Measurements from ENCODE around the gene PELI2.

PELI2 gene

DNA sequence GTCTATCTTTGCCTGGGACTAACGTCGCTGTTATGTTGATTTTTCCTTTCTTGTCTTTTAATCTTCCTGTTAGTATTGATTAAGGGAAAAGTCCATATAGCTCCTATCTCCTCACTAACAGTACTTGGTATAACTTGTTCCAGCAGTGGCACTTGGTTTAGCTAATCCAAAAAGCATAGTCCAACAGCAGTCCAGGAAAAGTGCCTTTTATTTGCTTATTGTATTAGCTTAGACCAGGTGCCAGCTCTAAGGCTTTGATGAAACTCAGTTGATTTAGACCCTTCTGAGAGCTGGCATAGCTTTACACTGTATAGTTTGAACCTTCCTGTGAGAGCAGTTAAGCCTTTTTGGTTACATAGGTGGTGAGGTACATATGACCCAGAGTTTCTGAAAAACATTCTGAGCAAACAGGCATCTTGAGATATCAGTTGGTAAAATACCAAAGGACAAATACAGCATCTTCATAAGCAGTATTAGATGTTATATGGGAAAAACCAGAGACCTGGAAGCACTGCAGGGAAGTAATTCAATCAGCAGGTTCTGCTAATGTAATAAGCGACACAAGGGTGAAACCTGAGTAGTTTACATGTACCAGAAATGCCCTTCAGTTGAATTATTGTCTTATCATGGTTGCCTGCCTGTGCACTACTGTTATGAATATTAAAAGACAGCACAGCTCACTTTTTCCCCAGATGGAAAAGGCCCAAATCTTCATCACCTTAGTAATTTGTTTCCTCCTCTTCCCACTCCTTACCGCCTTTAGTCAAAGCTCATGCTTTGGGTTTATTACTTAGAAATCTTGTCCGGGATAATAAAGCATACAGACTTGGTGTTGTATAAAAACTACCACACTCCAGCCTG is 13.0 kb downstream of the PELI2 start (continued):
- TF ChIP-seq ZNF747 (tag by site-specific recombination; IDR thresholded peaks at IDR 0.05) (no peak), SETDB1 (IDR thresholded peaks at IDR 0.05; ENCODE audit: insufficient read length, low read length) (no peak), SCRT2 (tag by site-specific recombination; IDR thresholded peaks at IDR 0.05) (no peak), ZNF211 (tag by site-specific recombination; IDR thresholded peaks at IDR 0.05; ENCODE audit: low read depth) (no peak)

DNA sequence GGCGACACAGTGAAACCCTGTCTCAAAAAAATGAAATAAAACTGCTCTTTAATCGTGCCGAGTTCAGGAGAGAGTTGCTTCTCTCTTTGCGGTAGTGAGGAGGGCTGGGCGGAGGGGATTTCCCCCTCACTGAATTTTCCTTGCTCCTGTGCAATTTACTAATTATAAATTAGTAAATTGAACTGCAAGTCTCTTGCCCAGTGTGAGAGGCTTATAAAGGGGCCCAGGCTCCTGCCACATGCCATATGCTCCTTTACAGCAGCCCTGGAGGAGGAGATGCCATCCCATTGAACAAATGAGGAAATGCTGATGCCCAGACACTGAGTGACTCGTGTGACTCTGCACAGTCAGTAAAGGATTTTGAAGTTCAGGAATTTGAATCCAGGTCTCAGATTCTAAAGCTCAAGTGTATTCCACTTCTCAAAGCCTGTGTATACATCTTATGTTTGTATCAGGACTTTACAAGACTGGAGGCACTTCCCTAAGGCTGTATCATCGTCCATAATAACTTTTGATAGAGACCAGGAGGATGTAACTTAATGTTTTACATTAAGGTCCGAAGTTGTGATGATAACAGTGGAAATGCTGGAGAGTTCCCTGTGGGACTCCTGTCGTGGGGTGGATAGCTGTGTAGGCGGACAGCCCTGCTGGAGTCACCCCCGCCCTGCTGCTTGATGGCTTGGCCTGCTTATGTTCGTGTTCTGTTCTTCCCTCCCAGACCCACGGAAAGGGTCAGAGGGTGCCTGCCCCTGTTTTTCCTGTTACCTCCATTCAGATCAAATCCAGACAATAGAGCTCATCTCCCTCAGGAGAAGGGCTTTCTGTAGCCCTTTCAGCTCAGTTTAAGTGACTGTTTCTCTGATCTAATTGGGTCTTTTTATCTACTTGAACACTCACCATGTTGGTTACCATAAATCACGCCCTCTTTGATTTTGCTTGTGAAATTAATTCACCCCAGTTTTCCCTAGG is 13.9 kb downstream of the PELI2 start:
- CTCF ChIA-PET: interaction anchor here (0.7 kb wide), 1 partner anchor 598 kb away, joined by 3 read pairs; no protein-coding TSS in a partner anchor
- no peaks in the 10 kb centered on the region for H3K36me3 ChIP-seq (ENCODE audit: control insufficient read depth in 2 of 2, insufficient read depth in 1 of 2, low read length in 2 of 2)
- H3K27ac ChIP-seq (ENCODE audit: extremely low read depth, low read depth, low read length): no peak overlapping the region; the same call in 1 of the 2 replicates
- H3K9me3 ChIP-seq (ENCODE audit: control insufficient read depth, insufficient read depth, low read depth, low read length): no peaks in the 10 kb centered on the region
- no peak overlapping the region for H3K4me3 ChIP-seq (ENCODE audit: low read depth, low read length)
- TF ChIP-seq ZFHX2 (tag by site-specific recombination; conservative IDR thresholded peaks at IDR 0.05) (peak; percentile 76), FEZF1 (tag by site-specific recombination; IDR thresholded peaks at IDR 0.05) (no peak), ZIC2 (tag by site-specific recombination; IDR thresholded peaks at IDR 0.05) (peak; percentile 73), ZNF114 (tag by site-specific recombination; IDR thresholded peaks at IDR 0.05) (no peak), EGR2 (tag by site-specific recombination; IDR thresholded peaks at IDR 0.05; ENCODE audit: low read depth) (peak; percentile 56; the same call in 1 of the 2 replicates), PRDM10 (tag by site-specific recombination; IDR thresholded peaks at IDR 0.05) (peak; percentile 74), ZNF600 (tag by site-specific recombination; IDR thresholded peaks at IDR 0.05) (peak; percentile 35; the same call in 1 of the 2 replicates), ZNF623 (tag by site-specific recombination; IDR thresholded peaks at IDR 0.05) (no peak), ZNF513 (tag by site-specific recombination; IDR thresholded peaks at IDR 0.05) (0 out of 2 replicates have a peak, but pooled peaks have one; percentile 1), ZNF580 (tag by site-specific recombination; IDR thresholded peaks at IDR 0.05) (no peak), PRDM6 (tag by site-specific recombination; IDR thresholded peaks at IDR 0.05) (no peak), ZNF701 (tag by site-specific recombination; IDR thresholded peaks at IDR 0.05) (no peak), BCL11A (tag by site-specific recombination; IDR thresholded peaks at IDR 0.05; ENCODE audit: low read depth) (no peak)
- TF ChIP-seq, protein P1, sequence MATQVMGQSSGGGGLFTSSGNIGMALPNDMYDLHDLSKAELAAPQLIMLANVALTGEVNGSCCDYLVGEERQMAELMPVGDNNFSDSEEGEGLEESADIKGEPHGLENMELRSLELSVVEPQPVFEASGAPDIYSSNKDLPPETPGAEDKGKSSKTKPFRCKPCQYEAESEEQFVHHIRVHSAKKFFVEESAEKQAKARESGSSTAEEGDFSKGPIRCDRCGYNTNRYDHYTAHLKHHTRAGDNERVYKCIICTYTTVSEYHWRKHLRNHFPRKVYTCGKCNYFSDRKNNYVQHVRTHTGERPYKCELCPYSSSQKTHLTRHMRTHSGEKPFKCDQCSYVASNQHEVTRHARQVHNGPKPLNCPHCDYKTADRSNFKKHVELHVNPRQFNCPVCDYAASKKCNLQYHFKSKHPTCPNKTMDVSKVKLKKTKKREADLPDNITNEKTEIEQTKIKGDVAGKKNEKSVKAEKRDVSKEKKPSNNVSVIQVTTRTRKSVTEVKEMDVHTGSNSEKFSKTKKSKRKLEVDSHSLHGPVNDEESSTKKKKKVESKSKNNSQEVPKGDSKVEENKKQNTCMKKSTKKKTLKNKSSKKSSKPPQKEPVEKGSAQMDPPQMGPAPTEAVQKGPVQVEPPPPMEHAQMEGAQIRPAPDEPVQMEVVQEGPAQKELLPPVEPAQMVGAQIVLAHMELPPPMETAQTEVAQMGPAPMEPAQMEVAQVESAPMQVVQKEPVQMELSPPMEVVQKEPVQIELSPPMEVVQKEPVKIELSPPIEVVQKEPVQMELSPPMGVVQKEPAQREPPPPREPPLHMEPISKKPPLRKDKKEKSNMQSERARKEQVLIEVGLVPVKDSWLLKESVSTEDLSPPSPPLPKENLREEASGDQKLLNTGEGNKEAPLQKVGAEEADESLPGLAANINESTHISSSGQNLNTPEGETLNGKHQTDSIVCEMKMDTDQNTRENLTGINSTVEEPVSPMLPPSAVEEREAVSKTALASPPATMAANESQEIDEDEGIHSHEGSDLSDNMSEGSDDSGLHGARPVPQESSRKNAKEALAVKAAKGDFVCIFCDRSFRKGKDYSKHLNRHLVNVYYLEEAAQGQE (tag by site-specific recombination; IDR thresholded peaks at IDR 0.05): peak; percentile 81
- TF ChIP-seq, protein P2, sequence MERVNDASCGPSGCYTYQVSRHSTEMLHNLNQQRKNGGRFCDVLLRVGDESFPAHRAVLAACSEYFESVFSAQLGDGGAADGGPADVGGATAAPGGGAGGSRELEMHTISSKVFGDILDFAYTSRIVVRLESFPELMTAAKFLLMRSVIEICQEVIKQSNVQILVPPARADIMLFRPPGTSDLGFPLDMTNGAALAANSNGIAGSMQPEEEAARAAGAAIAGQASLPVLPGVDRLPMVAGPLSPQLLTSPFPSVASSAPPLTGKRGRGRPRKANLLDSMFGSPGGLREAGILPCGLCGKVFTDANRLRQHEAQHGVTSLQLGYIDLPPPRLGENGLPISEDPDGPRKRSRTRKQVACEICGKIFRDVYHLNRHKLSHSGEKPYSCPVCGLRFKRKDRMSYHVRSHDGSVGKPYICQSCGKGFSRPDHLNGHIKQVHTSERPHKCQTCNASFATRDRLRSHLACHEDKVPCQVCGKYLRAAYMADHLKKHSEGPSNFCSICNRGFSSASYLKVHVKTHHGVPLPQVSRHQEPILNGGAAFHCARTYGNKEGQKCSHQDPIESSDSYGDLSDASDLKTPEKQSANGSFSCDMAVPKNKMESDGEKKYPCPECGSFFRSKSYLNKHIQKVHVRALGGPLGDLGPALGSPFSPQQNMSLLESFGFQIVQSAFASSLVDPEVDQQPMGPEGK (tag by site-specific recombination; IDR thresholded peaks at IDR 0.05): no peak
- peaks cover 67% of the 10 kb centered on the region for H3K4me1 ChIP-seq (ENCODE audit: control insufficient read depth, insufficient read depth, low read length)
- POLR2A ChIA-PET: no interaction called here
